Stimulated activated CD4-positive, alpha-beta T cell treated with anti-CD3 and anti-CD28 coated beads, Interleukin-1b, Interleukin-23, amount 100 ng/mL, for 48 hours (primary cell): ENCODE data around the gene SLC4A1.

Source experiments
- DNase-seq: peaks from one replicate; pipeline ENCODE4 v3.0.0-alpha.2; 2020

Gene SLC4A1

GRCh38 chr17:44219616-44220212 lies 48.2 kb downstream of the SLC4A1 start, which contains the start of gene UBTF:
Gene UBTF, minus strand, starts transcription at chr17:44219675. Its CDS starts 1,446 bp downstream, at chr17:44218229.
- peak; percentile 45 for DNase-seq

- peak; percentile 72 for DNase-seq
Observed at GRCh38 chr17:44219108-44219615, 48.8 kb downstream of the SLC4A1 start.

- peak; percentile 87 for DNase-seq
Observed at GRCh38 chr17:44218344-44219107, 49.4 kb downstream of the SLC4A1 start.

GRCh38 chr17:44217738-44218343 lies 50.1 kb downstream of the SLC4A1 start:
- DNase-seq = no peak

- no peak for DNase-seq
Observed at GRCh38 chr17:44216694-44217093, 51.2 kb downstream of the SLC4A1 start.

- DNase-seq = no peak
Observed at GRCh38 chr17:44216173-44216572, 51.8 kb downstream of the SLC4A1 start.

- DNase-seq = no peak
Observed at GRCh38 chr17:44214896-44215295, 53.0 kb downstream of the SLC4A1 start.

GRCh38 chr17:44214230-44214494 lies 53.8 kb downstream of the SLC4A1 start:
- no peak for DNase-seq

GRCh38 chr17:44213403-44214229 lies 54.3 kb downstream of the SLC4A1 start:
- no peak for DNase-seq

GRCh38 chr17:44212507-44213402 lies 55.2 kb downstream of the SLC4A1 start:
- DNase-seq = no peak

GRCh38 chr17:44211281-44212265 lies 56.4 kb downstream of the SLC4A1 start:
- DNase-seq = no peak

GRCh38 chr17:44210342-44211192 lies 57.4 kb downstream of the SLC4A1 start:
- DNase-seq = peak; percentile 93

GRCh38 chr17:44209786-44210341 lies 58.1 kb downstream of the SLC4A1 start:
- DNase-seq = peak; percentile 83

- no peak for DNase-seq
Observed at GRCh38 chr17:44207743-44208142, 60.2 kb downstream of the SLC4A1 start.

- DNase-seq = no peak
Observed at GRCh38 chr17:44207319-44207718, 60.6 kb downstream of the SLC4A1 start.

GRCh38 chr17:44206825-44207155 lies 61.1 kb downstream of the SLC4A1 start:
- no peak for DNase-seq

- DNase-seq = no peak
Observed at GRCh38 chr17:44205962-44206824, 61.7 kb downstream of the SLC4A1 start.

GRCh38 chr17:44204441-44204882 lies 63.5 kb downstream of the SLC4A1 start:
- DNase-seq = no peak
